ENCODE measurements around the gene PHTF2. TPM values are rescaled to one million over a fixed set of nuclear protein-coding genes. Genes with fewer than 3 reads are reported as not detected.

The PHTF2 gene
- total RNA-seq, 2 experiments from 2014 or later = 26.9 to 62.4 TPM

DNA sequence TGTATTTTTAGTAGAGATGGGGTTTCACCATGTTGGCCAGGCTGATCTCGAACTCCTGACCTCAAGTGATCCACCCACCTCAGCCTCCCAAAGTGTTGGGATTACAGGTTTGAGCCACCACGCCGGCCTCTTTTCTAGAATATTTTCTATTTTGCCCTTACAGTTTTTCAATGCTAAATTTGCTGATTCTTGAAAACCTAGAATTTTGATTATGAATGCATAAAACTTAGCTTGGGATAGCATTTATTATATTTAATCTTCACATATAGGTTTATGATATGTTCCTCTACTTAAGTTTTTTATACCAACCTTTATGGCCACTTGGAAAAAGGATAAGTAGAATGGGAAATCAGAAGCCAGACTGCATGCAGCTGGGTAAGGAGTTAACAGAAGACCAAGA, 2.5 kb upstream of the PHTF2 start:
- no peak for TF ChIP-seq EZH2phosphoT487 (IDR thresholded peaks at IDR 0.05; ENCODE audit: borderline replicate concordance, low read depth, low read length)
- TF ChIP-seq, protein P1, sequence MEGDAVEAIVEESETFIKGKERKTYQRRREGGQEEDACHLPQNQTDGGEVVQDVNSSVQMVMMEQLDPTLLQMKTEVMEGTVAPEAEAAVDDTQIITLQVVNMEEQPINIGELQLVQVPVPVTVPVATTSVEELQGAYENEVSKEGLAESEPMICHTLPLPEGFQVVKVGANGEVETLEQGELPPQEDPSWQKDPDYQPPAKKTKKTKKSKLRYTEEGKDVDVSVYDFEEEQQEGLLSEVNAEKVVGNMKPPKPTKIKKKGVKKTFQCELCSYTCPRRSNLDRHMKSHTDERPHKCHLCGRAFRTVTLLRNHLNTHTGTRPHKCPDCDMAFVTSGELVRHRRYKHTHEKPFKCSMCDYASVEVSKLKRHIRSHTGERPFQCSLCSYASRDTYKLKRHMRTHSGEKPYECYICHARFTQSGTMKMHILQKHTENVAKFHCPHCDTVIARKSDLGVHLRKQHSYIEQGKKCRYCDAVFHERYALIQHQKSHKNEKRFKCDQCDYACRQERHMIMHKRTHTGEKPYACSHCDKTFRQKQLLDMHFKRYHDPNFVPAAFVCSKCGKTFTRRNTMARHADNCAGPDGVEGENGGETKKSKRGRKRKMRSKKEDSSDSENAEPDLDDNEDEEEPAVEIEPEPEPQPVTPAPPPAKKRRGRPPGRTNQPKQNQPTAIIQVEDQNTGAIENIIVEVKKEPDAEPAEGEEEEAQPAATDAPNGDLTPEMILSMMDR (conservative IDR thresholded peaks at IDR 0.05; ENCODE audit: low read length) = no peak
- no peaks in the 10 kb centered on the region for H3K9me2 ChIP-seq (ENCODE audit: insufficient read depth, low read length)
- peak overlapping the region; percentile 79 for H3K4me2 ChIP-seq (ENCODE audit: low read length)
- DNase-seq (ENCODE audit: low spot score) = no peak
- H3K9me3 ChIP-seq (ENCODE audit: low read length) = no peaks in the 10 kb centered on the region
- ChIA-PET CTCF (ENCODE audit: unreplicated experiment) (no interaction called here), POLR2A (interaction anchor here (0.7 to 1.0 kb wide), 4 partner anchors 17 to 556 kb away, joined by 3 read pairs; no protein-coding TSS in a partner anchor)
- H4K20me1 ChIP-seq (ENCODE audit: insufficient read depth, low read length) = peaks cover 32% of the 10 kb centered on the region
- intact Hi-C loops (cut with micrococcal nuclease; ENCODE audit: unreplicated experiment) = no loop called here
- H2AFZ ChIP-seq (ENCODE audit: low read length) = no peak overlapping the region
- no peak overlapping the region for H3K27ac ChIP-seq (ENCODE audit: low read depth, low read length, poor library complexity, severe bottlenecking)
- peak overlapping the region; percentile 87 for H3K4me3 ChIP-seq (ENCODE audit: low read depth, low read length, poor library complexity, severe bottlenecking)
- peaks cover 37% of the 10 kb centered on the region for H3K4me1 ChIP-seq (ENCODE audit: insufficient read depth, low read length, poor library complexity, severe bottlenecking)
- H3K79me2 ChIP-seq (ENCODE audit: insufficient read depth, low read depth, low read length) = peaks cover 69% of the 10 kb centered on the region
- BruUV-seq (replicated peaks) = no TSS peak
- H3K36me3 ChIP-seq (ENCODE audit: insufficient read depth, low read length) = peaks cover 37% of the 10 kb centered on the region

DNA sequence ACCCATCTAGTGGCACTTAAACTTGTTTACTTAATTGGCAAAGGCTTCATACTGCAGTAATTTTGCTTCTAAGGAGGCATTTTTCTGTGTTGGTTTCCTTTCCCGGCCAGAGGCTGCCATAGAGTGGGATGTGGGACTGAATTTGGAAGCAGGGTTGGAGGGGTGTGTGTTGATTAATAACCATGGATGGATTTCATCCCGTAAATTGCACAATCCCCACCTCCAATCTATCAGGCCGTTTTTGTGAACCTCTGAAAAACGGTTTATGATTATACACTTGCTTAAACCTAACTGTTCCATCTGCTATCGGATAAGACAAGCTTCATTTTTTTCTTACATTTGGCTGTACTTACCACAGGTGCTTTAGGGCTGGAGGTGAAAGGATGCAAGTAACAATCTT, 1.6 kb upstream of the PHTF2 start:
- no TSS peak for BruUV-seq (replicated peaks)
- CTCF ChIA-PET (ENCODE audit: unreplicated experiment) = no interaction called here

More for the DNA sequence above, 1.6 kb upstream of the PHTF2 start:
- Histone ChIP-seq H2AFZ (ENCODE audit: low read length) (no peak overlapping the region), H3K27ac (ENCODE audit: low read depth, low read length, poor library complexity, severe bottlenecking) (peak overlapping the region; percentile 67), H3K4me3 (ENCODE audit: low read depth, low read length, poor library complexity, severe bottlenecking) (peak overlapping the region; percentile 87), H3K9me2 (ENCODE audit: insufficient read depth, low read length) (no peaks in the 10 kb centered on the region), H3K9me3 (ENCODE audit: low read length) (no peaks in the 10 kb centered on the region), H3K4me1 (ENCODE audit: insufficient read depth, low read length, poor library complexity, severe bottlenecking) (peaks cover 45% of the 10 kb centered on the region), H3K79me2 (ENCODE audit: insufficient read depth, low read depth, low read length) (peaks cover 77% of the 10 kb centered on the region), H3K4me2 (ENCODE audit: low read length) (peak overlapping the region; percentile 79), H3K36me3 (ENCODE audit: insufficient read depth, low read length) (peaks cover 44% of the 10 kb centered on the region), H4K20me1 (ENCODE audit: insufficient read depth, low read length) (peaks cover 24% of the 10 kb centered on the region)
- POLR2A ChIA-PET = interaction anchor here (0.6 to 1.0 kb wide), 4 partner anchors 16 to 579 kb away, joined by 3 to 4 read pairs (median 3); no protein-coding TSS in a partner anchor
- TF ChIP-seq, protein P1 (conservative IDR thresholded peaks at IDR 0.05; ENCODE audit: low read length) = no peak
- no peak for TF ChIP-seq EZH2phosphoT487 (IDR thresholded peaks at IDR 0.05; ENCODE audit: borderline replicate concordance, low read depth, low read length)
- intact Hi-C loops (cut with micrococcal nuclease; ENCODE audit: unreplicated experiment) = no loop called here
- DNase-seq (ENCODE audit: low spot score) = no peak

Data from OCI-LY7 (cell line).